GM18870 (cell line): Measurements from ENCODE around the gene ZRSR2.
A peak's percentile ranks its signal among the peaks of the same experiment; 100 is the strongest.

Experiments
- ATAC-seq: cut with Tn5 transposase; IDR thresholded peaks from one replicate; pipeline ENCODE4 v1.9.1; 2021; ENCODE audit warnings: moderate library complexity; ENCODE audit not compliant: unreplicated experiment

The ZRSR2 gene

DNA sequence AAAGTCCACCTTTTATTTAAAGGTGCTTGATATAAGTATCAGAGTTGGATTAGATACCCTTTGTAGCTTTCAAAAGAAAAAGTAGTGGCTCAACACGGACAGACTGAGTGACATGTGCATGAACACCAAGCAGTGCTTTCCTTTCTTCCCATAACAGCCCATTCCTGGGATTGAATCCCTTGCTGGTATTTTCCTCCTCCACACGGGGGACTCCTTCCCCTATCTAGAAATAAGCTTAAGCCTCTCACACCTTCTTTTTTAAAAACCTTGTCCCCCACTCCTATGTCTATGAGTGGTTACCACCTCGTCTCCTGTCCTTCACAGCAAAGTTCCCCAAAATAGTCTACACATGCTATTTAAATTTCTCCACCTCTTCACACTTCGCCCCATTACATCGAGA is 59.3 kb downstream of the ZRSR2 start:
- ATAC-seq, result no peak

DNA sequence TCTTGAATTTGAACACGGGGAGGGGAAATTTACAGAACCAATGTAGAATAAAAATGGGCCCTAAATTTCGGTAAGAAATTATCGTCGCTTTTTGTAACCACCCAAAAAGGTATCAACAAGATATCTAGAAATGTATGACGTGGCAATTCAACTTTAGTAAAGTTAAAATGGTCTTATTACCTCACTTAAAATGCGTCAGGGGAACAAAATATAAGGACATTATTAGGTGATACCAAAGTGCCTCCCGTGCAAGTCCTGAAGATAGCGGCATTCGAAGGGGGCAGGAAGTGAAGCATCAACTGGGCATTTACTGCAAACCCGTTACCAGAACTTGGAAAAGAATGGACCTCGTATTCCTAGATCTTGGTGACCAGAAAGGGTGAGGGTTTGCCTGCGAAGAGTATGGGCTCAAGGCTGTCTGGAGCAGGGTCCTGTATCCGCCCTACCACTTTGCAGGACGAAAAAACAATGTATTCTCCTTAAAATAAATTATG is 63.3 kb downstream of the ZRSR2 start:
- ATAC-seq, result no peak

DNA sequence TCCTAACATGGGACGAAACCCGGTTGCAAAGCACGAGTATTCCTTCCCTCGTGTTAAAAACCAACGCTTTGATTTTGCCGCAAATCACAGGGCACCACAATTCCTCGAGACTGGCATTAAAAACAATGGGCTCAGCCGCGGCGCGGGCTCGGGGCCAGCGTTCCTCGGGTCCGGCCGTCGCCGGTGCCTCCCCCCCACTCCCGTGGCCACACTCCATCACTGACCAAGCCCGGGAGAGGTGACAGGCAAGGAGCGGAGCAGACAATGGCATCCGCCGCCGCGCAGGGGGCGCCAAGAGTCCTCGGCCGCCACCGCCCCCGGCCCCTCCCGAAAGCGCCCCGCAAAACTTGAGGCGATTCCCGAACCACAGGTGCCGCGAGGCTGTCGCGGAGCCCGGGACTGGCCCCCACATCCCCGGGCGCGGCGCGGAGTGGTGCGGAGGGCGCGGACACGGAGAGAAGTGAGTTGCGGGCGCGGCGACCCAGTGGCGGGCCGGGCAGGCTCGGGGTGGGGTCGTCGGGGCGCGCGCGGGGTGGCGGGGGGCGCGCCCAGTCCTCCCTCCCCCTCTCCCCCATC is 63.9 kb downstream of the ZRSR2 start:
- ATAC-seq, result peak; percentile 13

DNA sequence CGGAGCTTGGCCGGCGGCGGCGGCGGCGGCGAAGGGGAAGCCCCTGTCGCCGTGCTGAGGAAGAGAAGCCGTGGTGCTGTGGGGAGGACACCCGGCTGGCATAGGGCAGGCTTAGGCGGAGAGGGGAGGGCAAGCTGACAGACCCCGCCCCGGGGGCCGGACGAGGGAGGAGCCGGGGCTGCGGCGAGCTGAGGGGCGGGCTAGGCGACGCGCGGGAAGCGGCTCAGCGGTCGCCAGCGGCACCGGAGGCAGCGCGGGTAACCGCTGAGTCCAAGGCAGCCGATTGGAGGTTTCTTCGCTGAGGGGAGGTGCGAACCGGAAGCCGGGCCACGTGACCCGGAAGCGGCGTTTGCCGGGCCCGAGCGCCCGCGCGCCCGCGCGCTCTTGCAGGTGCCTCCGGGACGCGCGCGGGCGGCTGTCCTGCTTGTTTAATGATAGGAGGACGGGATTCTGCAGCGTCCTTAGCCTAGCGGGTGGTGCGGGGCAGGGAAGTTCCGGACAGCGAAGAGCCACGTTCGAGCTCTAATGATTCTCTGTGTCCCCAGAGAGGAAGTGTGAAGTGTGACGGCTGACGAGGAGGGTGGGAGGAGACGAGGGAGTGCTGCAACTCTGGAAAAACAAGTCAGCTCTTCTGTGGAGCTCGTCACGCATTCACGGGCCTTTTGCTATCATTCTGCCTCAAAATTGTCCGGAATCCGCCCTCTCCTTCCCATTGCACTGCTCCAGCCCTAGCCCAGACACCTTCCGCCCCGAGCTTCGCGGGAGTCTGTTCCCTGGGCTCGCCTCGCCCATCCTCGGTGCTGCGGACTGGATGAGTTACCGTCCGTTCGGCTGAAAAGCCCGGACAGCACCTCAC is 64.7 kb downstream of the ZRSR2 start, which contains the start of gene AP1S2:
AP1S2 (minus strand) TSS at position 102 of the 856 bp plus-strand sequence. CDS start 2,289 bp downstream, outside the sequence.
- ATAC-seq, result peak; percentile 78

DNA sequence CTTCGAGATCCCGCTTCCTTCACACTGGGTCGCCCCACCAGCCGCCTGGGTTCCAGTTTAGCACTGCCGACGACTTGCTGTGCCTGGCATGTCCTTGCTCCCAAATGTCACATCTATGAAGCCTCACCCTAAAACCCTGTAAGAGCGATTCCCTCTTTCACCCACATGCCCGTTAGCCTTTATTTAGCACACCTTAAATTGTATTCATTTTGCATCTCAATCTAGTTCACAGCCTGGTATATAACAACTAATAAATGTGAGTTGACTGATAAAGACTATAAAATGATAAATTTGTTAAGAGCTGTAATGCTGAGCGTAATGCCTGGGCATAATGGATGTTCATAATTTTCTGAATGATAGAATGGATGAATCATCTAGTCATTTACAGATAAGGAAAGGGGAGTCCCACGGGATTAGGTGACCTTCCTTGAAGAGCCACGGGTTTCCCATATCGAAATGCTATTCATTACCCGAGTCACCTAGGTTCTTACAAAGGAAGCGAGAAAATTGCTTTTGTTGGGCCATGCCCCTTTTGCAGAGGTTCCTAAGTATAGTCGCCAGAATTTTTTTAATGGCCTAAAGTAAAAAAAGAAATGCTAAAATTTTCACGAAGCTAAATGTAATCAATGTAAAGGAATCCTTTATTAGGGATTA is 65.4 kb downstream of the ZRSR2 start:
- ATAC-seq, result no peak

DNA sequence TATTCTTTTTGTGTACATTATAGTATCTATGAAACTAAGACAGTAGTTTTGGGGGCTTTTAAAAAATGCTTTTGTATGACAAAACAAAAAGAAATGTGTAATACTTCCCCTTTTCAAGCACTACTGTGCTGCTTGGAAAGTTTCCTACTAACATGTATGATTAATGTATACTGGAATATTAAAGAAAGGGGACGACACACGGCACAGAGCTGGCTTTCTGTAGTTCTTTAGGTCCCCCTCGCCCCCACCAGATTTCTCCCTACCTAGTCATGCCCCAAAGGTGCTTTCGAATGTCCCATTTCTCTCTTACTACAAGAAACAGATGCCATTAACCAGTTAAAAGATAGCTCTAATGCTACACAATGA is 65.9 kb downstream of the ZRSR2 start:
- no peak for ATAC-seq

DNA sequence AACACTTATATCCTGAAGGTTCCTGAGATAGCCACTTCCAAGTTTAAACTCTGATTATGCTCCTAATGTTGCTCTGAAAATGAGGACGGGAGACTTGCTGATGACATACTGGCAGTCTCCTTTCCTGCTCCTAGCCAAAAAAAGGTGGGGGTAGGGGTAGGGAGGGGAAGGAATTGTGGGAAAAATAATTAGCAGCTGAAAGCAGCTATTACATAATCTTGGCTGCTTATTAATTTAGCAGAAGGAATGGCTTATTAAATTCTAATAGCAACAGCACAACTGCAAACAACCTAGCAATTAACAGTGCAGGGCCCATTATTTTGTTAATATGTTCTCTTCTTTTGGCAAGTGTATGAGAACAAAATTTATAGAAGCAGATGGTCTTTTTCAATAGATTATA is 66.4 kb downstream of the ZRSR2 start:
- no peak for ATAC-seq

DNA sequence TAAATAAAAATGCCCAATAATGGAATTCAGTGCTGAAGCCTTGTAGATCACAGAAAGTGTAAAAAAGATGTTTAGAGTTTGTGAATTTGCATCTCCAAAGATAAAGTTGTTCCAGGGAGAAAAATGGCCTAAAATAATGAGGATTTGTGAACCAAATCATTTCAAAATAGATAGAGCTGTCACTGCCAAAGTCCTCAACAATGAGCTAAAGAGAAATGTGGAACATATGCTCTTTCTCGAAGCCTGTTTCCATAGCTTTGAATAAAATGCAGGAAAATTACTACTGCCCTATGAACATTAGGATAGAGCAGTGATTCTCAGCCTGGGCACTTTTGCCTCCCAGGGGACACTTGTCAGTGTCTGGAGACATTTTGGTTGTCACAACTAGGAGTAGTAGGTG is 67.8 kb downstream of the ZRSR2 start:
- no peak for ATAC-seq

DNA sequence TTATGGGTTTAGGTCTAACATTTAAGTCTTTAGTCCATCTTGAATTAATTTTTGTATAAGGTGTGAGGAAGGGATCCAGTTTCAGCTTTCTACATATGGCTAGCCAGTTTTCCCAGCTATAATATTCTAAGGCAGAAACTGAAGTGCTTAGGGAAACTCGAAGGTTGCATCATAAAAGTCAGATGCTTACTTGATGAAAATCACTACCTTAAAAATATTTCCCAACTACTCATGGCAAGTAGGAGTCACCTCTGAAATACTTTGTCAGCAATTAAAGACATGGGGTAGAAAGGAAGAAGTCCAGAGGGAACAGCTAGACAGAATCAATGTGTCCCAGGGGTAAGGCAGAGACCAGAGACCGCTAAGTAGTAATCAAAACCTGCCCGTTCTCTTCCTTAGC is 70.6 kb downstream of the ZRSR2 start:
- ATAC-seq, result no peak

DNA sequence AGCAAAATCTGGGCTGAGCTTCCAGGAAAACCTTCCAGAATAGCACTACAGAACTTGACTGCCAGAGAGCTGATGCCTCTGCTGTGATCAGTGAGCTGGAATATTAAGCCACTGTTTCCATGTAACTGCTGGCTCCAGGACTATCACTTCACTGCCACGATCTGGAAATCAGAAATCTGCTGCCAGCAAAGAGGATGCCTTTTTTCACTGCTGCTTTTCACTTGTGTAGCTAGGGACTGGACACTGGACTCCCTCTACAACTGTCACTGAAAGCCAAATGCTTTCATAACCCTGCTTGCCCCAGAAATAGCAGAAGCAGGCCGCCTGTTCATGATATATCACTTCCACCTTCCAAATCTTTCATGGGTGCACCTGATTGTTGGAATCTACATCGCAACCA is 73.7 kb downstream of the ZRSR2 start:
- ATAC-seq, result no peak

DNA sequence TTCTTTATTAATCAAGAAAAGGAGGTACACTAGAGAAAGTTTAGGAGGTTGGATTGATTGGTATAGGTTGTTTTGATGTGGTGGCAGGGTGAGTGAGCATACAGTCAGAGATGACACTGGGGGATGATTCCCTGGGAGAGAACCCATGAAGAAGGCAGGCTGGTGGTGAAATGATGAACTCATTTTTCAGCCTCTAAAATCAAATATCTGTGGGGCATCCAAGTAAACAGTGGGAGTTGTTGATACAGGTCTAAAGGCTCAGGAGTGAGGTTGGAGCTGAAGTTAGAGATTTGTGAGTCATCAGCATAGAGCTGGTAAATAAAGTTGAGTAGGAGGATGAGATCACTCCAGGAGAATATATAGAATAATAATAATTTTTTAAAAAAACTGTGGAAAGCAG is 74.3 kb downstream of the ZRSR2 start:
- ATAC-seq, result no peak

DNA sequence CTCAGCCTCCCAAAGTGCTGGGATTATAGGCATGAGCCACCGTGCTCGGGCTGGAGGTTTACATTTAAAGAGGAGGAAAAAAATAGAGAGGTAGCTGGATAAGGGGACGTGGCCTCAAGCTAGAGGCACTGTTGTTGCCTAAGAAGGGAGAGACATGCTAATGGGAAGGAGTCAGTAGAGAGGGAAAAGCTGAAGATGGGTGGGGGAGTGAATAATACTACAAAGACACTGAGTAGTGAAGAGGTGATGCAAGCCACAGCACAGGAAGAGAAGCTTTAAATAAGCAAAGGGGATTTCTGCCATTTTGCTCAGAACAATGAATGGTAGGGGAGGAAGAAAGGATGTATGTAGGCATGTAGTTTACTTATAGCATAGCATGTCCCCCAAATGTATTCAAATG is 75.9 kb downstream of the ZRSR2 start:
- no peak for ATAC-seq

DNA sequence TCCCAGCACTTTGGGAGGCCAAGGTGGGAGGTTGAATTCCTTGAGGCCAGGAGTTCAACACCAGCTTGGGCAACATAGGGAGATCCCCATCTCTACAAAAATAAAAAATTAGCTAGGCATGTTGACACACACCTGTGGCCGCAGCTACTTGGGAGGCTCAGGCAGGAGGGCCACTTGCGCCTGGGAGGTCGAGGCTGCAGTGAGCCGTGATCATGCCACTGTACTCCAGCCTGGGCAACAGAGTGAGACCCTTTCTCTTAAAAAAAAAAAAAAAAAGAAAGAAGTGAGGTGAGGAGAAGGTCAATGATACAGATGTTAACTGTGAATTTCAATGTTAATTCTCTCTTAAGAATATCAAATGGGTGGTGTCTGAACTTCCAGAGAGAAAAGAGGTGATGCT is 79.4 kb downstream of the ZRSR2 start:
- no peak for ATAC-seq

DNA sequence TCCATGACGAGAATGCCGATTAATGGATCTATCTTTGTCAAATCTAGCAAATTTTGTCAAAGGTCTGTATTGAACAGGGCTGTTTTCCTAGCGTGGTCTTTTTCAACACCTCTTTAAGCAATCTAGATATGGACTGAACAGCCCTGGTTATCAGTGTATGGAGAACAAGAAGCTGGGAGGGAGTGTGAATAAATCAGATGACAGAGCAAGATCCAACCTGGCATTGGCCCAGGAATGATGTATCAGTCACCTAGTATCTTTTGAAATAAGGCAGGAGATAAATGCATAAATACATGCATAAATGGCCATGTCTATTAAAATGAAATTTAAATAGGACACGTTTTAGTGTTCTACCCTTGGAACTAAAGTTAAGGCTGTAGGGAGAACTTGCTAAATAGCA is 80.0 kb downstream of the ZRSR2 start:
- no peak for ATAC-seq
